T follicular helper cell (primary cell): Measurements from ENCODE around the gene TRIM43.
"Not testable (repeated sequence)": the region's sequence is repeated elsewhere in the genome, so short reads cannot be mapped to it uniquely, and the experiment has no call there.

Source experiments
- DNase-seq: peaks from one replicate; pipeline ENCODE4 v3.0.0-alpha.2; 2020; ENCODE audit warnings: low read depth
- total RNA-seq, 2 experiments: gene quantifications; one replicate each; lab custom pipeline; 2026; lab: John Stamatoyannopoulos, UW

Gene TRIM43
- 0 reads per million in 2 experiments for total RNA-seq

- not testable (repeated sequence) for DNase-seq
These were observed at the start of gene TRIM43 for GRCh38 chr2:95591701-95592100. Gene TRIM43 (plus strand): TSS chr2:95592001. CDS start chr2:95594024, 2,023 bp downstream.

GRCh38 chr2:95551055-95551568 lies 40.7 kb upstream of the TRIM43 start:
- DNase-seq = no peak

DNA sequence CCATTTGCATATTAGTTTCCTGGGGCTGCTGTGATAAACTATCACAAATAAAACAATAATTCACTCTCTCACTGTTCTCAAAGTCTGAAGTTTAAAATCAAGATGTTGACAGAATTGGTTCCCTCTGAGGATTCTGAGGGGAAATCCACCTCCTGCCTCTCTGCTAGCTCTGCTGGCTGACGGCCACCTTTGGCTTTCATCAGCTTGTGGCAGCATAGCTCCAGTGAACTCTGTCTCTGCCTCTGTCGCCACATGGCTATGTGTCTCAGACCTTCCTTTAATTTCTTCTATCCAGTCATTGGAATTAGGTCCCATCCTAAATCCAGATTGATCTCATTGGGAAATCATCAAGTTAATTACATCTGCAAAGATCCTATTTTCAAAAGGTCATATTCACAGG lies 38.9 kb upstream of the TRIM43 start:
- no peak for DNase-seq

DNA sequence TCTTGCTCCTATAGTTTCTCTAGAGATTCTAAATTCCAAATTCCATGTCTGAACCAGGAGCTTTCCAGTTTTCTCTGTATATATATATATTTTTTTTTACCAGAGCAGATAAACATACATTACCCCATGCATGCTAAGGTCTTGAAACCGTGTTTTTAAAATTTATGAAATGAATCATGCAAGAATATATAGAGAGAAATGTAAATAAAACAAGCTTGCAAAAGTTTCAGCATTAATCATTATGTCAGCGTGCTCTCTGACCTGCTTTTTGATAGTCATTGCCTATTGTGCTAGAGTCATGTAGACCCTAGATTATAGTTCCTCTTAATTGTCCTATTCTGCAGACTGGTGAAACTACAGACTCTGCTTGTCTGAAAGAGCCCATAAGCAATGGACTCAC lies 22.6 kb upstream of the TRIM43 start:
- DNase-seq = no peak

DNA sequence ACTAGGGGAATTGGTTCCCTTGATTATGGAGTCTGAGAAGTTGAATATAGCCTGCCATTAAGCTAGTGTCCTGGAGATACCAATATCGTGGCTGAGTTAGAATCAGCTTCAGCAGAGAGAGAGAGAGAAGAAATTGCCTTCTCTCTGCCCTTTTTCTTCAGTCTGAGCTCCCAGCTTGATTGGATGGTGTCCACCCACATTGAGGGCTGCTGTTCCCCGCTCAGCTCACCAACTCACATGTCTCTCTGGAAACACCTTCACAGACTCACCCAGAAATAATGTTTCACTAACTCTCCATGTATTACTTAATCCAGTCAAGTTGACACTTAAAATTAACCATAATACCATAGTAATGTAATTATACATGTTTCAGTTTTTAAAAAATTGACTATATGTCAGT lies 17.9 kb upstream of the TRIM43 start:
- DNase-seq = no peak

DNA sequence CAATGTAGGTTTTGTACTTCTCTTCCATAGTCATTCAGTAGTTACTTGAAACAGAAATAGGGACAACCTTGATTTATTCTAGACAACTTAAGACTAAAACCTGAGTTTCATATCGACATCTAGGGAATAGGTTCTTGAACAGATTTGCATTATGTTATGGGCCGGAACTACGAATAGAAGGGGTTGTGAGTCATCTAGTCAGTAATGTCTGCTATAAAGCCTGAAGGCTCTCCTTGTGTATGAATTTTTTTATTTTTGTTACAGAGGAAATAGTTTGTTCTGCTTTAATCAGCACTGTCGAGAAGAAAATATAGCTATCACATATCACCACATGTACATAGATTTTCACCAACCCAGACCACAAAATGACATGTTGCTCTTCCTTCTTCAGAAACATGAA lies 17.3 kb upstream of the TRIM43 start:
- no peak for DNase-seq

DNA sequence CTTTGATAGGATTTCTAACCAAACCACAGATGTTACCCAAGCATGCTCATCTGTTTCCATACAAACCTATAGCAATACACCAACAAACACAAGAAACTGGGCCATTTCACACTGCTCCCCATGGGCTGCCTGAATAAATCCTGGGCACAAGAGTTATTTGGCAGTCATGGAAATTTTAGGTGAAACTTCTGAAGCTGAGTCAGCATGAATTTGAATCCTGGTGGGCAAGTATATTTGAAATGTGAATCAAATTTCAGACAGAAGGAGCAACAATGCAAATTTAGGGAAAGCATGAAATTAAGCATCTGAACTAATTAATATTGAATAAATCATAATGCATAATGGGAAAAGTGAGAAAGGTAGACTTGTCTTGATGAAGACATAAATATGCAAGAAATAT lies 15.9 kb upstream of the TRIM43 start:
- DNase-seq = no peak

GRCh38 chr2:95578539-95578938 lies 13.3 kb upstream of the TRIM43 start:
- DNase-seq = no peak

DNA sequence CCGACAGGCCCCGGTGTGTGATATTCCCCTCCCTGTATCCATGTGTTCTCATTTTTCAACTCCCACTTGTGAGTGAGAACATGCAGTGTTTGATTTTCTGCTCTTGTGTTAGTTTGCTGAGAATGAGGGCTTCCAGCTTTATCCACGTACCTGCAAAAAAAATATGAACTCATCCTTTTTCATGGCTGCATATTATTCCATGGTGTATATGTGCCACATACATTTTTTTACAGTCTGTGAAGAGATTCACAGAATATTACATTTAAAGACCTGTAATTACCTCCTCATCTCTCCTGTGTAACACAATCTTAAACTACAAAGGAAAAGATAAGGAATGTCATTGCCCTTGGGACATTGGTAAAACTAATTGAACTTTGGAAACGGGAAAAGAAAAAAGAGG lies 8.3 kb upstream of the TRIM43 start:
- DNase-seq = not testable (repeated sequence)

DNA sequence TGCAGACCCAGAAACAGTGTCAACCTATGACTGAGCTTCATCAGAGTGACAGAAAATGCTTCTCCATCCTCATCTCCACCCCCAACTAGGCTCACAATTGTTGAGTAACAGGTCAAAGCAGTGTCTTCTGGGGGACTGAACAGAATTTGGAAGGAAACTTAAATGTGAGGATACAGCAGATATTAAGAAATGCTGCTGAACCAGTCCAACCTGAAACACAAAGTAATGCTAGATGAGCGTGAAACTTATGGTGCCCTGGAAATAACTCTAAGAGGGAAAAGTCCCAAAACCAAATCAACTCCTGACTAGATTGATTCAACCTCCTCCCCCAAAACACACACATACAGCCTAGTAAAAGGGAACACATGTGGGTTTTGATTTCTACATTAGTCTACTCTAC lies 7.5 kb upstream of the TRIM43 start:
- not testable (repeated sequence) for DNase-seq

DNA sequence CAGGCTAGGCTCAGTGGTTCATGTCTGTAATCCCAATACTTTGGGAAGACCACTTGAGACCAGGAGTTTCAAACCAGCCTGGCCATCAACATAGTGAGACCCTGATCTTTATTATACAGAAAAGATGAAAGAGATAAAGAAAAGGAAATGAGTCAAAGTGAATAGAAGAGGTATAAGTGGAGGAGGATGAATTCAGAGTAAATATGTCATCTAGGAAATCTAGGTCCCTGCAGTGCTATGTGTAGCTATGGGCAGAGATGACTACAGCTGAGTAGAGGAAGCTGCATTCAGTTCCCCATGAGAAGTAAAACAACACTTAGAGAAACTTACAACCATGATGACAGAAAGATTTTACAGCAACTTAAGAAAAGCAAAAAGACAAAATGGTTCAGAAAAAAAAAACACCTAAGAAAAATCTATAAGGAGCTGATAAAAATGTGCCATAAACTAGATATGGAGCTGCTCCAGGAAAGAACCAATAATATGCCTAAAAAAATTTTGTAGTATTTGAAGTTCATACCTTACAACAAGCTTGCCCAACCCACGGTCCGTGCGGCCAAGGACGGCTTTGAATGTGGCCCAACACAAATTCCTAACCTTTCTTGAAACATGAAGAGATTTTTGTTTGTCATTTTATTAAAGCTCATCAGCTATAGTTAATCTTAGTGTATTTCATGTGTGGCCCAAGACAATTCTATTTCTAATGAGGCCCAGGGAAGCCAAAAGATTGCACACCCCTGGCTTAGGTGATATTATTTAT lies 1.8 kb upstream of the TRIM43 start:
- not testable (repeated sequence) for DNase-seq

GRCh38 chr2:95592973-95593372 lies 1.2 kb downstream of the TRIM43 start:
- not testable (repeated sequence) for DNase-seq

DNA sequence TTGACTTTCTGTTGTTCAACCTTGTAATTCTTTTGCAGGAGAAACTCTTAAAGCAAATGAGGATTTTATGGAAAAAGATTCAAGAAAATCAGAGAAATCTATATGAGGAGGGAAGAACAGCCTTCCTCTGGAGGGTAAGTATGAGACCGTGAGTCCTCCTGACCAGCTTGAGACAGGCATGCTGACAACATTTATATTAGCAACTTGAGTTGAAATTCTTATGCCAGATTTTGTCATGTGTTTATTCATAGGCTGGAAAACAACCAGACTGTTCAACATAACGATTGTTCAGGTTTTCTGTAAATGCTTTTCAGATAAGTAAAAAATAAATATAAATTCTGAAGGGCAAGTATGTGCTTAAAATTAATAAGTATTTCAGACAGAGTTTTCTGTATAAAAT lies 3.2 kb downstream of the TRIM43 start:
- not testable (repeated sequence) for DNase-seq

- not testable (repeated sequence) for DNase-seq
These were observed 9.5 kb downstream of the TRIM43 start for GRCh38 chr2:95601301-95601700.

DNA sequence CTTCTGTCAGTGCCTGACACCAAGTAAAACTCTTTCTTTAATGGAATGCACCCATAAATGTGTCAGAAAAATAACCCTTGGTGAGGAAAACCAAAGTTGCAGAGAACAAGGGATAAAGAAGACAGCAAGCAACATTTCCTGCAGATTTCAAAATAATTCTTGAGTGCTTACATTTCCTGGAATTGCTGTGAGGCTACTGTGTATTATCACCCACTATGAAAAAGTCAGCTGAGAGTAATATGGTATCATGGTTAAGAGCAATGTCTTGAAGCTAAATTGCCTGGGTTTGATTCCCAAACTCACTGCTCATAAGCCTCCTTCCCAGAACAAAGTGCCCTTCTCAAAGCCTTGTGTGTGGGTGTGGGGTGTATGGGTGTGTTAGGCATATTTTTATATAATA lies 10.3 kb downstream of the TRIM43 start:
- not testable (repeated sequence) for DNase-seq

DNA sequence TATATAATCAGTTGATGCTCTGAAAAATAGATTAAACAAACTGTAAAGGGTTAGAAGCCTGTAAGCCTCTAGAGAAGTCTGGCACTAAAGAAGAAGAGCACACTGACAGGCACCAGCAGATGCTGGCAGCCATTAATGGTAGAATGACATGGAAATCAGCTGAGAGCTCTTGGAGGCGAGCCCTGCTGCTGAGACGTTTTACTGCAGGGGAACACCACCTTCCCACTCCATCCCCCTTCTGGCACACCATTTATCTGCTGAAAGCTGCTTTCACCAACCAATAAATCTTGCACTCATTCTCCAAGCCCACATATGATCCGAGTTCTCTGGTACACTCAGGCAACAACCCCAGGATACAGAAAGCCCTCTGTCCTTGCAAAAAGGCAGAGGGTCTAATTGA lies 16.6 kb downstream of the TRIM43 start:
- DNase-seq = not testable (repeated sequence)

DNA sequence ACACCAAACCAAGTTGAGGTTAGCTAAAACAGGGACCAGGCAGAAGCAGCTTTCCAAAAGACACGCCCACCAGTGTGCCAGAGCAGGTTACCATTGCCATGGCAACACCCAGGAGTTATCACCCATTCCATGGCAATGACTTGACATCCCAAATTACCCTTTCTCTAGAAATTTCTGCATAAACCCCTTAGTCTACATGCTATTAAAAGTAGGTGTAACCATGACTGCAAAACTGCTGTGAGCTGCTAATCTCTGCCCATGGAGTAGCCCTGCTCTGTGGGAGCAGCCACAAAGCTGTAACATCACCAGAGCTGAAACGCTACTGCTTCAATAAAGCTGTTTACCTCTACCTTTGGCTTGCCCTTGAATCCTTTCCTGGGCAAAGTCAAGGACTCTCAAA lies 18.0 kb downstream of the TRIM43 start:
- not testable (repeated sequence) for DNase-seq

GRCh38 chr2:95613048-95613447 lies 21.2 kb downstream of the TRIM43 start:
- DNase-seq = not testable (repeated sequence)

DNA sequence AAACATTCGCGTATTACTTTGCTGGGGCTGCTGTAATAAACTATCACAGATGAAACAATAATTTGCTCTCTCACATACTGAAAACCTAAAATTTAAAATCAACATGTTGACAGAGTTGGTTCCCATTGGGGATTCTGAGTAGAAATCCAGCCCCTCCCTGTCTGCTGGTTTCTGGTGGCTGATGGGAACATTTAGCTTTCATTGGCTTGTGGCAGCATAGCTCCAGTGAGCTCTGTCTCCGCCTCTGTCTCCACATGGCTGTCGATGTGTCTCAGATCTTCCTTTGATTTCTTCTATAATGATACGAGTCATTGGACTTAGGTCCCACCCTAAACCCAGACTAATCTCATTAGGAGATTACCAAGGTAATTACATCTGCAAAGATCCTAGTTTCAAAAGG lies 30.9 kb downstream of the TRIM43 start:
- DNase-seq = not testable (repeated sequence)

DNA sequence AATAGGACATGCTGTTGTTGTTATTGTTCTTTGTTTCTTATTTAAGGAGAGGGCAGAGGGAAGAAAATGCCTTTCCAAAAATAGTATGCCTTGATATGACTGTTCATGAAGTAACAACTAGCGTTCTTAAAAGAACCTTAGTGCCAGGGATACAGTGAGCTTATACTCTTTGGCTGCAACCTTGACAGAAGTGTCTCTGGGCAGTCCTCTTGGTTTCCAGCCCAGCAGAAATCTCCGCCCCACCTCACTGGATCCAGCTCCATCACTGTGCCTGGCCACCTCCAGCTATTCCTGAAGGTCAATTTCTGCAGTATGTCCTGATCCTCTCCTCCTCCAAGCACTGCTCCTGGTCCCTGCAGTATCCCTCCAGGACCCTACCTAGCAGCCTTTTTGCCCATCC lies 39.2 kb downstream of the TRIM43 start:
- DNase-seq = not testable (repeated sequence)

DNA sequence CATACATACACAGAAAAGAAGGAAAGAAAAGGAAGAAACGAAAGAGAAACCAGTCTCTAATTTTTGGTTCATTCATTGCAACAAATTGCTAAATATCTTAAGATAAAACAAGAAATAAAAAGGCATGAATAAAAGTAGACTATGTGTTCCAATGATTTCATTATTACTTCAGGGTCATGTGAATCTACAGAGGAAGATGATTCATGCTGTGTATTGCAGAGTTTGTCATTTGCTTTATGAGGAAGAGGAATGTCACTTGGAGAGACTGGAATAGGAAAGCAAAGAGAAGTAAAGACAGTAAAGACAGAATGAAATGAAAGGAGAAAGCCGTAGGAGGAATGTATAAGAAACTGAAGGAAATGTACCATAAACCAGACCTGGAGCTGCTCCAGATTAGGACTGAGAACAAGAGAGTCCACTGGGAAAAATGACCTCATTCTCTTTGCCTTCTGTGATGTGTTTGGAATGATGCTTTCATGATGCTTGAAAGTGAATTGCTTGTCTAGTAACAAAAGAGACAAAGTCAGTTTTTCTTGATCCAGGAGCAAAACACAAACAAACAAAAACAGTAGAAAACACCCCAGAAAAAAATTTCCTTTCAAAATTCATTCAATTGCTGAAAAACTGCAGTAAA lies 41.9 kb downstream of the TRIM43 start:
- DNase-seq = not testable (repeated sequence)

GRCh38 chr2:95640515-95641288 lies 48.9 kb downstream of the TRIM43 start:
- DNase-seq = not testable (repeated sequence)

DNA sequence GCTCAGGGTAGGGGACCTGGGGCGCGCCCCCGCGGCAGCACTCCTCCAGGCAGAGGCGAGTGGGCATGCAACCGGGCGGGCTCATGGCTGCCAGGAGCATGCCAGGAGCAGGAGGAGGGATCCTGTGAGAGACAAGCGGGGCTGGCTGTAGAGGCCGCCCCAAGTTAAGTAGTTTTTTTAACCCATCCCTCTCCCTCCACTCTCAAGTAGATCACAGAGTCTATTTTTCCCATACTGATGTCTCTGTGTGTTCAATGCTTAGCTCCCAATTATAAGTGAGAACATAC lies 49.4 kb downstream of the TRIM43 start:
- DNase-seq = not testable (repeated sequence)
